Hindlimb muscle (tissue), 1 donor: ENCODE data around the gene RHOA. TPM values are rescaled to one million over a fixed set of nuclear protein-coding genes. Genes with fewer than 3 reads are reported as not detected.

Experiments used
- DNase-seq: peaks from one replicate; pipeline ENCODE4 v3.0.0-alpha.2; 2013
- polyA plus RNA-seq: library from polyadenylated mRNA; unstranded; fragments of 120-200 nt; gene quantifications from one replicate; pipeline ENCODE4 v1.2.1, GENCODE V29; 2013; ENCODE audit not compliant: insufficient read length

The RHOA gene
- 443 TPM for polyA plus RNA-seq

- DNase-seq: peak; percentile 100
Observed at GRCh38 chr3:49411968-49412631, at the start of gene RHOA, which contains the start of gene TCTA. TSS of gene RHOA (minus strand) at chr3:49411976. CDS start at chr3:49375589, 36,387 bp downstream. TSS of gene TCTA (plus strand) at chr3:49412423. CDS start at chr3:49412427, 4 bp downstream.

GRCh38 chr3:49460956-49461355 lies 49.2 kb upstream of the RHOA start:
- DNase-seq: no peak

GRCh38 chr3:49460188-49460890 lies 48.6 kb upstream of the RHOA start:
- DNase-seq: no peak

GRCh38 chr3:49456466-49456865 lies 44.7 kb upstream of the RHOA start:
- DNase-seq: no peak

- peak; percentile 47 for DNase-seq
Observed at GRCh38 chr3:49454898-49455681, 43.3 kb upstream of the RHOA start.

- DNase-seq: no peak
Observed at GRCh38 chr3:49454458-49454857, 42.7 kb upstream of the RHOA start.

- DNase-seq: no peak
Observed at GRCh38 chr3:49453621-49454020, 41.8 kb upstream of the RHOA start.

- no peak for DNase-seq
Observed at GRCh38 chr3:49445391-49445790, 33.6 kb upstream of the RHOA start.

GRCh38 chr3:49434731-49435130 lies 23.0 kb upstream of the RHOA start:
- DNase-seq: no peak

GRCh38 chr3:49428752-49429080 lies 16.9 kb upstream of the RHOA start:
- DNase-seq: no peak

- DNase-seq: no peak
Observed at GRCh38 chr3:49427586-49427985, 15.8 kb upstream of the RHOA start.

- no peak for DNase-seq
Observed at GRCh38 chr3:49424816-49425215, 13.0 kb upstream of the RHOA start.

GRCh38 chr3:49422379-49423248 lies 10.8 kb upstream of the RHOA start, which contains the start of gene AMT:
TSS of gene AMT (minus strand) at chr3:49422473. CDS start at chr3:49422450, 23 bp downstream.
- DNase-seq: no peak

GRCh38 chr3:49421890-49422378 lies 10.2 kb upstream of the RHOA start:
- DNase-seq: no peak

GRCh38 chr3:49417516-49418120 lies 5.8 kb upstream of the RHOA start:
- no peak for DNase-seq

GRCh38 chr3:49416867-49417266 lies 5.1 kb upstream of the RHOA start:
- no peak for DNase-seq

GRCh38 chr3:49415931-49416601 lies 4.3 kb upstream of the RHOA start:
- no peak for DNase-seq

- no peak for DNase-seq
Observed at GRCh38 chr3:49414753-49415152, 3.0 kb upstream of the RHOA start.

GRCh38 chr3:49413338-49413734 lies 1.6 kb upstream of the RHOA start:
- DNase-seq: no peak

GRCh38 chr3:49412632-49413337 lies 1.0 kb upstream of the RHOA start:
- DNase-seq: no peak
